CD1c-positive myeloid dendritic cell (primary cell): Measurements from ENCODE around the gene LCE1D.

Experiments
- DNase-seq: peaks from one replicate; pipeline ENCODE4 v3.0.0-alpha.2; 2016; ENCODE audit errors: extremely low spot score

The LCE1D gene

GRCh38 chr1:152796421-152796820 is at the start of gene LCE1D:
LCE1D (plus strand) TSS chr1:152796721; CDS start chr1:152797795, 1,074 bp downstream.
- DNase-seq = no peak

GRCh38 chr1:152747831-152748230 is 48.7 kb upstream of the LCE1D start:
- no peak for DNase-seq

GRCh38 chr1:152752225-152752624 is 44.3 kb upstream of the LCE1D start:
- DNase-seq = no peak

DNA sequence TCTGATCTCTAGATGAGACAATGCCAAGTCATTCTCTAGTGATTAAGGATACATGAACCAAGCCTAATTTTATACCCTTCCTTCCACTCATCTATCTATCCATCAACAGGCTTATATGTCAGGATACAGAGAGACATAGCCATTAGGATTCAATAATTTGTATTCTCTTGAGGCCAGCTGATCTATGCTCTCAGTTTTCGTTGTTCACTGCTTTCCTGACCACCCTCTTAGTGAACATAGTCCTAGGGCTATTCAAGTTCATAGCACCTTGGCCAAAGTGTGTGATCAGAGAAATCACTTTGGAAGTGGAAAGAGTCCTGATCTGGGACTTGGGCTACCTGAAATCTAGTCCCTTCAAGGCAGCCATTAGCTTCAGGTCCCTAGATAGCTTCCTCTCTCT is 42.9 kb upstream of the LCE1D start:
- DNase-seq = no peak

DNA sequence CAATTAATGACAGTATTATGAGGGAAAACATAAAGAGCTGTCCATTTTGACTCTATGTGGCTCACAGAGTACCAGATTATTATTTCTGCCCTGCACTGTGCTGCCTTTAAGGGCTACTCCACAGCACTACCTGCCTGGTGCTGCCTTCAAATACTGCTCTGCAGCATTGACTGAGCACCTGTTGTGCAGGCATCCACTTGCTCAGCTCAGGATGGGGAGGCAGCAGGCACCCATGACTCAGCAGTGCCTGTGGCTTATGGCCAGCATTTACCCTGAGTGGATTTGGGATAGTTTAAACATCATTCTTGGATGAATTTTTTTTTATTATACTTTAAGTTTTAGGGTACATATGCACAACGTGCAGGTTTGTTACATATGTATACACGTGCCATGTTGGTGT is 39.6 kb upstream of the LCE1D start:
- no peak for DNase-seq

DNA sequence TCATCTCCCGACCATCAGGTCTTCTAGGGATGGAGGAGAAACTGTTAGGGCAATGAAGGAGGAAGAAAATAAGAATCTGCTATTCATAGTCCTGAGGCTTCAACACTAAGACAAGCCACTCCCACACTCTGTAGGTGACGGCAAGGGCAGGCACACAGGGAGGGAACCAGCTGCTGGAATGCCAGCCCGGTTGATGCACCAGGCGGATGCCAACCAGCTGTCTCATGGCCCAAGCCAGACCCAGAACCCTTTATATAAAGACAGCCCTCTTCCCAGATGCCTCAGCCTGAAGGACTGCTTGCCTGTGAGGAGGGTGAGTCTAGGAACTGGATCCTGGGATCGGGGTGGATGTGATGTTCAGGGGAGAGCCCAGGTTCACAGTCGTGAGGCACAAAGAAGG is 38.8 kb upstream of the LCE1D start, which contains the start of gene KPRP:
TSS of gene KPRP (plus strand) at position 279 of the 400 bp plus-strand sequence. CDS start 1,564 bp downstream, outside the sequence.
- no peak for DNase-seq

DNA sequence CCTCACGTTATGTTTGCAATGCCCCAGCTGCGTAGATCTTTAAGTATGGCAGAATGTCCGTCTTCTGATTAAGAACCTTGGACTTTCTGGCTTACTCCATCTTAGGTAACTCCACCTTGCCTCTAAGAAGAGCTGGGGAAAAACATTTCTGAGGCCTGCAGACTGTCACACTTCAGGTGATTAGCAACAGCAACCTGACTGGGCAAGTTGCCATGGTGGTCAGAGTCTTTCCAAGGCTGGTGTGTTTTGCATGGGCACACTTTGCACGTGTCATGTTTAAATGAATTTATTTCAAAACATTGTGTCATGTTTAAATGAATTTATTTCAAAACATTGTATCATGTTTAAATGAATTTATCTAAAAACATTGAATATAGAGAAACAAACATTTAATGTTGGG is 37.9 kb upstream of the LCE1D start:
- no peak for DNase-seq

DNA sequence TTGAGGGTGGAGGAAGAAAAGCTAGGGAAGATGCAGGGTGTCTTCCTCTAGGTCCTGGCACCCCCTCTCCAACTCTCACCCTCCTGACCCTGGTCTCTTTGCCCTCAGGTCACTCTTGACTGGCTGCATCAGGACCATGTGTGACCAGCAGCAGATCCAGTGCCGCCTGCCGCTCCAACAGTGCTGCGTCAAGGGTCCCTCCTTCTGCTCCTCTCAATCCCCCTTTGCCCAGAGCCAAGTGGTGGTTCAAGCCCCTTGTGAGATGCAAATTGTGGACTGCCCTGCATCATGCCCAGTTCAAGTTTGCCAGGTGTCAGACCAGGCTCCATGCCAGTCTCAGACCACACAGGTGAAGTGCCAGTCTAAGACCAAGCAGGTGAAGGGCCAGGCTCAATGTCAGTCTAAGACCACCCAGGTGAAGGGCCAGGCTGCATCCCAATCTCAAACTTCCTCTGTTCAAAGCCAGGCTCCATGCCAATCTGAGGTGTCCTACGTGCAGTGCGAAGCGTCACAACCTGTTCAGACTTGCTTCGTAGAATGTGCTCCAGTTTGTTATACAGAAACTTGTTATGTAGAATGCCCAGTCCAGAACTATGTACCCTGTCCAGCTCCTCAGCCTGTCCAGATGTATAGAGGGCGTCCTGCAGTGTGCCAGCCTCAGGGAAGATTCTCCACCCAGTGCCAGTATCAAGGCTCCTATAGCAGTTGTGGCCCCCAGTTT is 36.9 kb upstream of the LCE1D start:
- no peak for DNase-seq

DNA sequence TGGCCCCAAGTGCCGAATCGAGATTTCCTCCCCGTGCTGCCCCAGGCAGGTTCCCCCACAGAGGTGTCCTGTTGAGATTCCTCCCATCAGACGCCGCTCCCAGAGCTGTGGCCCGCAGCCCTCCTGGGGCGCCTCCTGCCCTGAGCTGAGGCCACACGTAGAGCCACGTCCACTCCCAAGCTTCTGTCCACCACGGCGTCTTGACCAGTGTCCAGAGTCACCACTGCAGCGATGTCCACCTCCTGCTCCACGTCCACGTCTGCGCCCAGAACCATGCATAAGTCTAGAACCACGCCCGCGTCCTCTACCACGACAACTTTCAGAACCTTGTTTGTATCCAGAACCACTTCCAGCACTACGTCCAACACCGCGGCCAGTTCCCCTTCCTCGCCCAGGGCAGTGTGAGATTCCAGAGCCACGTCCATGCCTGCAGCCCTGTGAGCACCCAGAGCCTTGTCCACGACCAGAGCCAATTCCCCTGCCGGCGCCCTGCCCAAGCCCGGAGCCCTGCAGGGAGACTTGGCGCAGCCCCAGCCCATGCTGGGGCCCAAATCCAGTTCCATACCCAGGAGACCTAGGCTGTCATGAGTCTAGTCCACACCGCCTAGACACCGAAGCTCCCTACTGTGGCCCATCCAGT is 35.9 kb upstream of the LCE1D start:
- no peak for DNase-seq

DNA sequence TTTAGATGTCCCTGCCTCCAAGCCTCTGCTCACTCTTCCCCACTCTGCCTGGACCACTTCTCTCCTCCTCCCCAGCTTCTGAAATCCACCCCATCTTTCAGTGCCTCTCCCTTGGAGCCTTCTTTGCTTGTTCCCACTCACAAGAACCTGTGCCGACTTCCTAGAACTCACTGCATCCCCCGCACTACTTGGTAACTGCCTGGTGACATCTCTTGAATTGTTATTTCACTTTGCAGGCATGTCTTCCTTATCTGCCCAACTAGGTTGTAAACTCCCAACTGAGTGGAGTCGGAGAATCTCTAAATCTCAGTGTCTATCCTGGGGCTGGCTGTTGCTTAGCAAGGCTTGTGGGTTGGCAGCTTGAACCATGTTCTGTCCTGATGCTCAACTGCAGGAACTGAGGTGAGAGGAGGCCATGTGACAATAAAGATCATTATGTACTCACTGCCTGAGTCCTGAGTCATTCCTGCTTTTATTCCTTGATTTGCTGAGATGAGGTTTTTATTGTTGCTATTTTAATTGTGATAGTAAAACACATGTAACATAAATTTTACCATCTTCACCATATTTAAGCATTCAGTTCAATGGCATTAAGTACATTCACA is 34.8 kb upstream of the LCE1D start:
- DNase-seq = no peak

DNA sequence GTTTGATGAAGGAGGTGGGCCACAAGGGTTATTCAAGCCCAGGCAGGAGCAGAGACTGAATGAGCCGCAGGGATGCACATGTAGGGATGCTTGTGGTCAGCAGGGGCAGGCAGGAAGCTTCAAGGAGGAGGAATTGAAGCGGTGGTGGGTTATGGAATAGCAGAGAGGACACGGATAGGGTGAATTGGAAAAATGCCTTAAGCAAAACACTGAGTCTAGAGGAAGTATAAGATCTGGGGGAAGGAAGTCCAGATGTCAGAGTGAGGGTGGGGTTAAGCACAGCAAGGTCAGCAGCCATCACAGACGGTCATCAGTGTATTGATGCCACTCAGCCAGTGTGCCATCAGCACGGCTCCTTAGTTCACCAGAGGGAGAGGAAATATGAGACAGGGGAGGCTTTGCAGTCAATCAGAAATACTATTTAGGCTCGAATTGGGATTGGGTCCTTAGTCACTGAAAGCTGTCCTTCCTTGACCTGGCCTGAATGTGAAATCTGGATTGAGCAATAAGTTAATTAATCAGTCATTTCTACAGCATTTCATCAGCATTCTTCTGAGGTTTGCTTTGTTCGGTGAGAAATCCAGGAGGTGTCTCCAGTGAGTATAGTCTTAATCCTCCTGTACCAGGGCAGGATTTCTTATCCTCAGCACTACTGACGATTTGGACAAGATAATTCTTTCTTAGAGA is 27.5 kb upstream of the LCE1D start:
- DNase-seq = no peak

- DNase-seq = no peak
Measured at GRCh38 chr1:152770411-152770810, 26.1 kb upstream of the LCE1D start.

GRCh38 chr1:152774875-152775274 is 21.6 kb upstream of the LCE1D start, which contains the start of gene LCE1F:
LCE1F (plus strand) TSS chr1:152775140; CDS start chr1:152776372, 1,232 bp downstream.
- no peak for DNase-seq

GRCh38 chr1:152776361-152776760 is 20.2 kb upstream of the LCE1D start:
- DNase-seq = no peak

GRCh38 chr1:152777510-152778137 is 18.9 kb upstream of the LCE1D start:
- DNase-seq = no peak

DNA sequence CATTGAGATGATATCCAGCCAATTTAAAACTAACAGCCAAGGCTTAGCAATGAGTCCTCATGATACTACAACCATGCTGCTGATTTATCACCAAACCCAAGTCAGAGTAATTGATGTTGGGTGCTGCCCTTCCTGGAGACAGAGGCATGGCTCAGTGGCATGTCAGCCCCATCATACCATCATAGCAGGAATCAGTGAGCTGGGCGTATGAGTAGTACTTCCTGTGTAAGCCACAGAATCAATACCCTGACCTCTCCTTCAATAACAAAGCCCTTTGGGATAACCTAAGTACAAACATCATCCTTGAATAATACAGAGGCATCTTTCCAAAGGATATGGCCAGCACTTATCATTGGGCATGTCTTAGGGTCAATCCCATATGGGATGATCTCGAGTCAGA is 13.4 kb upstream of the LCE1D start:
- no peak for DNase-seq

- DNase-seq = no peak
Measured at GRCh38 chr1:152786077-152786476, 10.4 kb upstream of the LCE1D start, which contains the start of gene LCE1E. LCE1E (plus strand) TSS chr1:152786257; CDS start chr1:152787300, 1,043 bp downstream.

DNA sequence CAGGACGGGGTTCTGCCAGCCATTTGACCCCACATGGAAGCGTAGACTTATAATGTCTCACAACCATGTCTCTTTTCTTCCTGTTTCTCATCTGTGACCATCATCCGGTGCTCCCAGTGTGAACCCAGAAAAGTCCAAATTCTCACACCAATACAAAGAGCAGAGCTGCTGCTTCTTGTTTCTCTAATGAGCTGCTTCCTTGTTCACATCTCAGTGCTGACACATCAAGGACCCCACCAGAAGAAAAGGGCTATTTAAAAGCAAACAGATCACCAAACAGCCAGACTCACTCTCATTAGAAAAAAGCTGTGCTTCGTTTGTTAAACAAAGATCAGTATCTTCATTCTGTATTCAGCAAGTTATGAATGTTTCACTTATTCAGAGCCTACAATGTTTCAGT is 835 bp upstream of the LCE1D start:
- no peak for DNase-seq

DNA sequence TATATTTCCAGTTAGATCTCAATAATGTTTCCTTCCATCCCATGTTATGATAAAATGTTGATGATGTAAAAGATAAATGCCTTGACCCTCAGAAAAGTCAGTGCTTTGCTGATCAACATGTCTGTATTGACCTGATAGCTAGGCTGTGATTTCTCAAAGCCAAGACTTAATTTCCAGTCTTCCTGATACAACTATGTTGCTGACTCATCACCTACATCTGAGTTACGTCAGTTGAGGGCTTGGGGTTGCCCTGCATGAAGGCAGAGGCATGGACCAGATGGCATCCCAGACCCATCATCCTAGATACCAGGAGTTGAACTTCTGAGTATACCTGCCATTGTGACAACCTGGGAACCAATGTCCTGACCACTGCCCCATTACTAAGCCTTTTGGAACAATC is 4.8 kb downstream of the LCE1D start:
- no peak for DNase-seq

GRCh38 chr1:152806576-152806975 is 10.1 kb downstream of the LCE1D start, which contains the start of gene LCE1C:
LCE1C (minus strand) TSS chr1:152806651; CDS start chr1:152805478, 1,173 bp downstream.
- no peak for DNase-seq

- no peak for DNase-seq
Measured at GRCh38 chr1:152811050-152811449, 14.5 kb downstream of the LCE1D start.

DNA sequence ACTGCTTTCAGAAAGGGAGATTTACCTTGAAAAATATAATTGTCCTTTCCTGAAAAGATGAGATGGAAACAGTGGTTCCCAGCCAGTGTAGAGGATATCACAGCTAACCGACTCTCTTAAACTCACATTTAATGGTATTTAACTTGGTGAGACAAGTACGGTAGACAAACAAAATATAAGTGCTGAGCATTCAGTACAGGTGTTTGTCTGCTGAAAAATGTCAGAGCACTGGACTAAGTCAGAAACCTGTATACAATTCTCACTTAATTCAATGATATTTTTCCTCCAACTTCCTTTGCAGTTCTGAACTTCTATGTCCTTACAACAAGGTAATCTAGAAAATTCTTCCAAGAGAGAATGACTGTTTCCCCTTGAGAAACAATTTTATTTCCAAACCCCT is 15.2 kb downstream of the LCE1D start, which contains the start of gene LCE1B:
TSS of gene LCE1B (plus strand) at position 301 of the 400 bp plus-strand sequence. CDS start 476 bp downstream, outside the sequence.
- DNase-seq = no peak
